GM19397 (cell line): Measurements from ENCODE around the gene NOS3.

Experiments used
- ATAC-seq: cut with Tn5 transposase; IDR thresholded peaks from one replicate; pipeline ENCODE4 v1.9.1; 2021; ENCODE audit warnings: mild to moderate bottlenecking, moderate library complexity; ENCODE audit not compliant: unreplicated experiment

Gene NOS3

GRCh38 chr7:150963707-150964559, 26.9 kb upstream of the NOS3 start:
- no peak for ATAC-seq

DNA sequence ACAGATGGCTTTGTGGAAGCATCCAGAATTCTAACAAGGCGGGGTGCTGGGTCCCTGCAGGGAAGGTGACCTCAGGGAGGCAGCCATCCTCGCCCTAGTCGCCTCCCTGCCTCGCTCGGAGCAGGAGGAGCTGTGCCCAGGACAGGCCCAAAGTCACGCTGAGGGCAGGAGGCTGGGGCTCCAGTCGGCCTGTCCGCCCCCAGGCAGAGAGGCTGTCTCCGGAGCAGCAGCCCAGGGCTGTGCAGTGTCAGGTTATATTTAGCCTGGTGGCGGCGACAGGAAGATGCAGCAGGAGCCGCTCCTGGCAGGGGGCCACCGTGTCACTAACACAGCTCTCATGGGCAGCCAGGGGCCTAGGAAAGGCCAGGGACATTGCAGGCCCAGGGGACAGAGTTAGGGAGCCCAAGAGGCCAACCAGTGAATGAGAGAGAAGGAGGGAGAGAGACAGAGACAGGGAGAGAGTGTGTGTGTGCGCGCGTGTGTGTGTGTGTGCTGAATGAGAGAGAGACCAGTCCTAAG, 26.2 kb upstream of the NOS3 start:
- ATAC-seq: no peak

GRCh38 chr7:150965273-150965830, 25.5 kb upstream of the NOS3 start:
- ATAC-seq: no peak

- no peak for ATAC-seq
These were observed 24.8 kb upstream of the NOS3 start for GRCh38 chr7:150966002-150966401.

DNA sequence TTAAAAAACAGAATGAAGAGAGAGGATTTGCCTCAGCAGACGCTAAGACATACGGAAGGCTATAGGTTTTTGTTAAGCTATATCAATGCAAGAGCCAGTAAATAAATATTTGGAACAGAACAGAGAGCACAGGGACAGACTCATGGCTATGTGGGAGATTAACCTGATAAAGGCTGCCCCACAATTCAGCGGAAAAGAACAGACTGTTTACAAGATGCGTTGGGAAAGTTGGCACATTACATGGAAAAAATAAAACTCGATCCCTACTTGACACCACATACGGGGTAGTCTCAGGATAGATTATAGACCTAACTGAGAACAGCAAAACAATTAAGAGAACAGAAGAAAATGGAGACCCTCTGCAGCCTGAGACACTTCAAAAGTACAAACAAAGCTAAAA, 23.5 kb upstream of the NOS3 start:
- ATAC-seq: no peak

DNA sequence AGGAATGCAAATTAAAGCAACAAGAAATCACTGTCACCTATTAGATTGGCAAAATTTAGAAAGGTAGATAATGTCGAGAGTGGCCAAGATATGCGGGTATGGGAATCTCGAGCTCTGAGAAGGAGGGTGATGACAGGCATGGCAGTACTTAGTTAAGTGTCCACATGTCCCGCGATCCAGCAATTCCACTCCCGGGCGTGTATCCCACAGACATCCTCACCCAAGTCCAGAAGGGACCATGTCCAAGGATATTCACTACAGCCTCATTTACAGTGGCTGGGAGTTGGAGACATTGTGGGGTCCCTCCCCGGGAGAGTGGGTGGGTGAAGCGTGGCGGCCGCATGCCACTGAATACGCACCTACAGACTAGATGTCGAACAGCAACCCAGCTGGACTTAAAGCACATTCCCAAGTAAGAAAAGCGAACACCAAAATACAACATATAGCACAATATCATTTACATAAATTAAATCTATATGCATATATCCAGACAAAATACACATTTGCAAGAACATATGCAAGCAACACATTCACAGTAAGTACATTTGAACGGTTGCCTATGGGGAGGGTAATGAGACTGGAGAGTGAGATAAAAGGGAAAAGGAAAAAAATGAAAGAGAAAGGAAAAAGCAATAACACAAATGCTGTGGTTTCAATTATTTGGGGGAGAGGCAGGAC, 22.6 kb upstream of the NOS3 start:
- ATAC-seq: no peak

- ATAC-seq: no peak
These were observed 22.0 kb upstream of the NOS3 start for GRCh38 chr7:150968734-150969372.

GRCh38 chr7:150969475-150969874, 21.3 kb upstream of the NOS3 start:
- ATAC-seq: no peak

GRCh38 chr7:150970424-150970823, 20.4 kb upstream of the NOS3 start:
- no peak for ATAC-seq

DNA sequence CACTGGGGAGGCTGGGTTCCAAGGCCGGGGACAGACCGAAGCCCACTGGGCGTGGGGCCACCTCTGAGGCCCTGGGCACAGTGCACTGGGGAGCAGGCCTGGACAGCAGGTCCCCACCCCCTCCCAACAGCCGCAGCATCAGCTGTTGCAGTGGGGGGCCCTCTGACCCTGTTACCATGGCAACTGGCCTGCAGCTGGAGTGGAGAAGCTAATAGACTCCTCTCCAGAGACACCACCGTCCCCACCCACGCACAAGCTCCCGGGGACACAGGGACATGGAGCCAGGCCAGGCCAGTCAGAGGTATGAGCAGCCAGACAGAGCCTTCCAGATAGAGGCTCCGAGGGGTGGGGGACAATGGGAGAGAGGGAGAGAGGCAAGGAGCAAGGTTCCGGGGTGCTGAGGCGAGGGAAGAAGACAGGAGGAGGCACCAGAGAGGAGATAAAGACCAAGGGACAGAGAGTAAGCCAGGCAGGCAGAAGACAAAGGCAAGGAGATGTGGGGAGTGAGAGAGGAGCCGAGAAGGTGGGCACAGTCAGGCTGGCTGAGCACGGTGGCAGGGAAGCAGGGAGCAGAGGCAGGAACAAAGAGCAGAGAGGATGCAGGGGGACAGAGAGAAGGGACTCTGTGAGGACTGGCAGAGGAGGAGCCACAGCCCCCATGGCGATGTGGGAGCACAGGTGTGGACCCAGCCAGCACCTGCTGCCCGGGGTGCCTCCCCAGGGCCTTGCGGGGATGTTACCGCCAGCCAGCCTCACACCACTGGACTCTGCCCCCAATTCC, 19.4 kb upstream of the NOS3 start:
- ATAC-seq: no peak

DNA sequence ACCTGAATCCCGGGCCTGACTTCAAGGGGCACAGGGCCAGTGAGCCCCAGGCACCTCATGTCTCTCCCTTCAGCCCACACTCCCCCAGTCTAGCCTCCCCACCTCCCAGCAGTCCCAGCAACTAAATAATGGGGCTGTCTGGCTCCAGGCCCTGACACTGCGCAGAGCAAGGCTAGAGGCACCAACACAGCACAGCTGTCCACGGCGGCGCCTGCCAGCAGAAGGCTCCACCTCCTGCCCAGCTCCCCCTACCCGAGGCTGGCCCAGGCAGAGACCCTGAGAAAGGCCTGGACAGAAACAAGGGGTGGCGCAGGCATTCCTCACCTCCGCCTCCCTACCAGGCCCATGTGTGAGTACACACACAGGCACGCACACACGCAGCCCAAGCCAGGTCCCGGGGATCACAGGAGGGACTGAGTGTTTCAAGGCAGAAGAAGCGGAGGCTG, 18.8 kb upstream of the NOS3 start:
- ATAC-seq: no peak

- no peak for ATAC-seq
These were observed 18.1 kb upstream of the NOS3 start for GRCh38 chr7:150972741-150973140.

- no peak for ATAC-seq
These were observed 17.0 kb upstream of the NOS3 start for GRCh38 chr7:150973571-150974451.

DNA sequence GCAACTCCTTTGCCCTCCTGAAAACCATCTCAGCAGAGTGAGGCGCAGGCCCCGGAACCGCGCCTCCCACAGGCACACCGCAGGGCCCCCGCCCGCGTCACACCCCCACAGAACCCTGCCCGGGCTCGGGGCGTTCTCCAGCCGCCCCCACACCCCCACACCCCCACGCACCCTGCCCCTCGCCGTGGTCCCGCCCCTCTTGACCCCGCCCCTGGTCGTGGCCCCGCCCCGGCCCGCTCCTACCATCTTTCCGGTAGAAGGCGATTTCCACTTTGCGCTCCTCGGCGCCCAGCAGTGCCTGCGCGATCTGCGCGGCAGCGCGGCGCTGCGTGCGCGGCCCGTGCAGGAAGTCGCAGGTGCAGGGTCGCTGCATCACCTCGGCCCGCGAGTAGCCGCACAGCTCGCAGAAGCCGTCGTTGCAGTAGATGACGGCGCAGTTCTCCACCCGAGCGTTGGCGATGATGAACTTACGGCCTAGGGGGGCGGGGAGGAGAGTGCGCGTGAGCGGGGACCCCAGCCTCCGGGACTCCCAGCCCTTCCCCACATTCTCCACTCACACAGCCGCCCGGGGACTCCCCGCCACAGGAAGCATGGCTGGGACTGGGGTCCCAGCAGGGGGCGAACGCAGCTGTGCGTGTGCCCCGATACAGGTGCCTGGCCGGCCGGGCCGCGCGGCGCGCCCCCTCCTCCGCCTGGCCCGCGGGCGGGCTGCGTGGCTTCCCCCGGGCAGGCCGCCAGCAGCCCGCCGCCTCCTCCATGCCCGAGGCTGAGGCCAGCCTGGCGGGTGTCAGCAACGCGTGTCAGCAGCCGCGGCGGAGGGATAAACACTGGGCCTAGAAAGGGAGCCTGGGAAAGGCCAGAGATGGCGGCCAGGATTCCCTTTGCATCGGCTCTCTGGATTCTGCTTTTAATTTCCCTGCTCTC, 16.1 kb upstream of the NOS3 start:
- ATAC-seq: peak; percentile 61

- ATAC-seq: no peak
These were observed 15.1 kb upstream of the NOS3 start for GRCh38 chr7:150975536-150976319.

GRCh38 chr7:150976529-150977381, 14.1 kb upstream of the NOS3 start:
- no peak for ATAC-seq
